ENCODE measurements around the gene PTH.

- TF ChIP-seq SUZ12 (IDR thresholded peaks at IDR 0.05; ENCODE audit: extremely low read depth, insufficient read depth, insufficient read length): no peak
- no peak for TF ChIP-seq YY1 (IDR thresholded peaks at IDR 0.05; ENCODE audit: insufficient read depth, insufficient read length)
These were observed 29.9 kb downstream of the PTH start for GRCh38 chr11:13465909-13466371.

Data from NT2/D1 (cell line).